ENCODE data around the gene NINJ2.

DNA sequence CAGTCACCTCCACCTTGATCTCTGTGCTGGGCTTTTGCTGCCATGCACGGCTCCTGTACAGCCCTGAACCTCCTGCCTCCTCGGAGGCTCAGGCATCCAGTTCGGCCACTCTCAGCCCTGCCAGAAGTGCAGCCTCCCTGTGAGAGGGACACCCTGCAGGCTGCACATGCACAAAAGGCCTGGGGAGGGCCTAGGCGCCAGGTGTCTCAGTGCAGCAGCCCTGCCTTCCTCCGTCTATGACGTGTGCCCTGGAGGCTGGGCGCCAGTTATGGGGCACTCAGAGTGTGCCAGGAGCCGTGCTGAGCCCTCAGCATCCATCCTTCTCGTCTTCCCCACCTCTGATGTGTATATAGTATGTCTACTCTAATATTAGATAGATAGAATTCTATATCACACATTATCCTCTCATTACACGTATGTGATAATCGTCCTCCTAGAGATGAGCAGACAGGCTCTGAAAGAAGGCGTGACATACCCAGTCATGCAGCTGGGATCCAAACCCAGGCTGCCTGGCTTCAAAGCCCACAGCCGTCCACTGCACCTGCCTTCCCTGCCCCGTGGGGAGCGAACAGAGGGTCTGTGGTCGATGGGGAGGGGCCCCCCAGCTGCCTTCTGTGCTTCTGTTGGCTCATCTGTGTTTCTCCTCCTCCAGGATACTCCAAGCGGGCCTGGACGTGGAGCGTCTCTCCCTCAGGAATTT lies 102.4 kb downstream of the NINJ2 start:
- TF ChIP-seq POLR2A (IDR thresholded peaks at IDR 0.05), result no peak
- no peak for TF ChIP-seq CTCF (IDR thresholded peaks at IDR 0.05)
- TF ChIP-seq EP300 (IDR thresholded peaks at IDR 0.05; ENCODE audit: low read depth), result no peak
- TF ChIP-seq POLR2AphosphoS5 (IDR thresholded peaks at IDR 0.05), result no peak
